ENCODE measurements around the gene USP21.

DNA sequence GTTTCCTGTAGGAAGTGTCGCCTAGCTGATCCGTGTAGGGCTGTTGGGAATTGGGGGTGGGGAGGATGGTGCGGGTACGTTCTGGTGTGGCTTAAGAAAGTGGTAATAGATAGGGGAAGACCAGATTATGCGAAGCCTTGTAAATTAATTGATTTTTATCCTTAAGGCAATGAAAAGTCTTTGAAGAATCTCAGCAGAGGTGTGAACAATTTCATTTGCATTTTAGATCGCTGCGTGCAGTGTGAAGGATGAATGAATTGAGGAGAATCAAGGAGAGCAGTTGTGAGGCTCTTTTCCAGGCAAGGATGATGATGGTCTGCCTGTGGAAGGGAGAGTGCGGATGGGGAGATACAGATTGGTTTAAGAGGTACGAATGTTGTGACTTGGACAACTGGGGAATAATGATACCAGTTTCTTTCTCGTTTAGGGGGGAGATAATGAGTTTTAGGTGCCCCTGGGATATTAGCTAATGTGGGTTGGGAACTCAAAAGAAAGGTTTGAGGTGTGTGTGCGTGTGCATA, 26.0 kb upstream of the USP21 start:
- TF ChIP-seq, protein P1, sequence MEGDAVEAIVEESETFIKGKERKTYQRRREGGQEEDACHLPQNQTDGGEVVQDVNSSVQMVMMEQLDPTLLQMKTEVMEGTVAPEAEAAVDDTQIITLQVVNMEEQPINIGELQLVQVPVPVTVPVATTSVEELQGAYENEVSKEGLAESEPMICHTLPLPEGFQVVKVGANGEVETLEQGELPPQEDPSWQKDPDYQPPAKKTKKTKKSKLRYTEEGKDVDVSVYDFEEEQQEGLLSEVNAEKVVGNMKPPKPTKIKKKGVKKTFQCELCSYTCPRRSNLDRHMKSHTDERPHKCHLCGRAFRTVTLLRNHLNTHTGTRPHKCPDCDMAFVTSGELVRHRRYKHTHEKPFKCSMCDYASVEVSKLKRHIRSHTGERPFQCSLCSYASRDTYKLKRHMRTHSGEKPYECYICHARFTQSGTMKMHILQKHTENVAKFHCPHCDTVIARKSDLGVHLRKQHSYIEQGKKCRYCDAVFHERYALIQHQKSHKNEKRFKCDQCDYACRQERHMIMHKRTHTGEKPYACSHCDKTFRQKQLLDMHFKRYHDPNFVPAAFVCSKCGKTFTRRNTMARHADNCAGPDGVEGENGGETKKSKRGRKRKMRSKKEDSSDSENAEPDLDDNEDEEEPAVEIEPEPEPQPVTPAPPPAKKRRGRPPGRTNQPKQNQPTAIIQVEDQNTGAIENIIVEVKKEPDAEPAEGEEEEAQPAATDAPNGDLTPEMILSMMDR (IDR thresholded peaks at IDR 0.05), result no peak
- no peak for TF ChIP-seq EP300 (IDR thresholded peaks at IDR 0.05; ENCODE audit: low read depth)

Data from transverse colon (tissue), 3 donors.